GM12892 (cell line): Measurements from ENCODE around the gene FAM180A.

Experiments
- POLR2A ChIP-seq: IDR thresholded peaks from 2 replicates; pipeline ENCODE4 v1.6.1; 2011; ENCODE audit warnings: low read depth, low read length, control low read depth
- POLR2AphosphoS5 ChIP-seq: IDR thresholded peaks from 2 replicates; pipeline ENCODE4 v1.6.1; 2011; ENCODE audit warnings: low read depth, low read length, control low read depth
- TAF1 ChIP-seq: IDR thresholded peaks from 2 replicates; pipeline ENCODE4 v1.6.1; 2011; ENCODE audit warnings: low read depth, mild to moderate bottlenecking, control low read depth, low read length, borderline replicate concordance

GRCh38 chr7:135706038-135706742 lies 42.4 kb downstream of the FAM180A start:
- TF ChIP-seq POLR2A (no peak), TAF1 (no peak), POLR2AphosphoS5 (no peak)
